CD14-positive monocyte (primary cell): ENCODE data around the gene ANTXR1. TPM values are rescaled to one million over a fixed set of nuclear protein-coding genes. Genes with fewer than 3 reads are reported as not detected.
A peak's percentile ranks its signal among the peaks of the same experiment; 100 is the strongest.

ENCODE experiments used
- DNase-seq, 3 donors: peaks; one replicate each; pipeline ENCODE4 v3.0.0-alpha.2; 2011 to 2022
- H2AFZ ChIP-seq: 2 replicates; pipeline ENCODE4 v1.6.0; 2012; ENCODE audit warnings: mild to moderate bottlenecking, low read depth, low read length, inconsistent platforms; ENCODE audit not compliant: insufficient read depth, poor library complexity, severe bottlenecking
- H3K27ac ChIP-seq, 2 donors: 1 replicate in 1 of 2; 2 replicates in 1 of 2; pipeline ENCODE4 v1.5.1; 2012 to 2013; ENCODE audit warnings: low read length in 2 of 2, control low read depth in 1 of 2, inconsistent platforms in 1 of 2, low read depth in 1 of 2, mild to moderate bottlenecking in 1 of 2
- H3K27me3 ChIP-seq, 2 donors: one replicate each; pipeline versions ENCODE4 v1.6.0 to v1.6.1; 2011 to 2013; ENCODE audit warnings: low read length in 2 of 2; ENCODE audit not compliant: control insufficient read depth in 2 of 2, insufficient read depth in 2 of 2
- H3K36me3 ChIP-seq, 2 donors: replicated peaks in 1 of 2; 1 replicate in 1 of 2; 2 replicates in 1 of 2; pipeline versions ENCODE4 v1.5.1 to v1.6.1; 2012 to 2013; ENCODE audit warnings: low read length in 2 of 2, control low read depth in 1 of 2, inconsistent platforms in 1 of 2, mild to moderate bottlenecking in 1 of 2; ENCODE audit not compliant: insufficient read depth in 2 of 2, control insufficient read depth in 1 of 2
- H3K4me1 ChIP-seq, 2 donors: 1 replicate in 1 of 2; 2 replicates in 1 of 2; pipeline versions ENCODE4 v1.5.1 to v1.6.1; 2012 to 2013; ENCODE audit warnings: low read length in 2 of 2, control low read depth in 1 of 2, inconsistent platforms in 1 of 2, mild to moderate bottlenecking in 1 of 2, moderate library complexity in 1 of 2; ENCODE audit not compliant: insufficient read depth in 2 of 2, control insufficient read depth in 1 of 2
- H3K4me2 ChIP-seq: replicated peaks from 2 replicates; pipeline ENCODE3; 2012; ENCODE audit warnings: low read length, moderate library complexity, mild to moderate bottlenecking; ENCODE audit not compliant: poor library complexity, severe bottlenecking; ENCODE audit errors: extremely low read depth
- H3K4me3 ChIP-seq, 3 experiments: fragments of 200-600 bp in 1 of 3; sonication (generic) in 1 of 3; replicated peaks in 1 of 3; 1 replicate in 2 of 3; 2 replicates in 1 of 3; pipeline ENCODE4 v1.5.1; 2011 to 2013; ENCODE audit warnings: low read length in 3 of 3, mild to moderate bottlenecking in 3 of 3, control low read depth in 2 of 3, low read depth in 2 of 3, inconsistent platforms in 1 of 3, moderate library complexity in 1 of 3
- H3K79me2 ChIP-seq: 2 replicates; pipeline ENCODE4 v1.6.0; 2012; ENCODE audit warnings: mild to moderate bottlenecking, control low read depth, inconsistent platforms, low read length, moderate library complexity; ENCODE audit not compliant: insufficient read depth
- H3K9ac ChIP-seq: 2 replicates; pipeline ENCODE4 v1.6.0; 2017; ENCODE audit warnings: low read length, mild to moderate bottlenecking; ENCODE audit not compliant: insufficient read depth, poor library complexity, severe bottlenecking
- H3K9me3 ChIP-seq, 2 donors: replicated peaks in 1 of 2; 1 replicate in 1 of 2; 2 replicates in 1 of 2; pipeline versions ENCODE4 v1.5.1 to v1.6.1; 2012 to 2013; ENCODE audit warnings: low read length in 2 of 2, control low read depth in 1 of 2; ENCODE audit not compliant: control insufficient read depth in 1 of 2, insufficient read depth in 1 of 2
- H4K20me1 ChIP-seq: 2 replicates; pipeline ENCODE4 v1.6.0; 2012; ENCODE audit warnings: mild to moderate bottlenecking, low read length, control low read depth, moderate library complexity; ENCODE audit not compliant: insufficient read depth
- H3K27ac Mint-ChIP-seq, 7 donors: one replicate each; pipeline ENCODE4 v1.8.0; 2020; ENCODE audit warnings: mild to moderate bottlenecking in 7 of 7, mixed read lengths in 7 of 7, moderate library complexity in 6 of 7, inconsistent platforms in 2 of 7
- H3K27me3 Mint-ChIP-seq, 3 donors: one replicate each; pipeline ENCODE4 v1.8.0; 2021 to 2022; ENCODE audit warnings: low read depth in 3 of 3, mild to moderate bottlenecking in 3 of 3, mixed read lengths in 3 of 3, moderate library complexity in 3 of 3, inconsistent platforms in 1 of 3
- H3K36me3 Mint-ChIP-seq, 2 donors: one replicate each; pipeline ENCODE4 v1.8.0; 2020; ENCODE audit warnings: mixed read lengths in 2 of 2, inconsistent platforms in 1 of 2, mild to moderate bottlenecking in 1 of 2
- H3K4me1 Mint-ChIP-seq: one replicate; pipeline ENCODE4 v1.8.0; 2020; ENCODE audit warnings: mild to moderate bottlenecking, mixed read lengths
- H3K4me3 Mint-ChIP-seq, 2 donors: one replicate each; pipeline ENCODE4 v1.8.0; 2020; ENCODE audit warnings: mild to moderate bottlenecking in 2 of 2, mixed read lengths in 2 of 2, moderate library complexity in 1 of 2
- H3K9me3 Mint-ChIP-seq, 7 donors: one replicate each; pipeline ENCODE4 v1.8.0; 2020 to 2022; ENCODE audit warnings: mixed read lengths in 7 of 7, mild to moderate bottlenecking in 6 of 7, moderate library complexity in 6 of 7, inconsistent platforms in 2 of 7
- WGBS: methylation state at CpG from one replicate; pipeline ENCODE4 v1.1.5; 2013; ENCODE audit warnings: missing lambda C conversion rate; ENCODE audit not compliant: insufficient coverage; 5-methylcytosine and 5-hydroxymethylcytosine counted together
- intact Hi-C, 2 donors: fragments of 100-400 bp; cut with micrococcal nuclease; formaldehyde crosslinking; loops; one replicate each; pipeline versions ENCODE4 v1.15.0 to v1.15.1; 2023
- polyA plus RNA-seq, 3 donors: library from polyadenylated mRNA; depleted of rRNA in 1 of 3; unstranded in 2 of 3; stranded (reverse) in 1 of 3; fragments of 300-500 nt in 2 of 3; fragments of >200 nt in 1 of 3; fragmentation: Illumina TruSeq in 2 of 3; gene quantifications; 1 replicate in 2 of 3; 2 replicates in 1 of 3; pipeline ENCODE4 v1.2.3, GENCODE V29; 2012 to 2021
- TF ChIP-seq, protein P1 (sequence below): fragments of 200-600 bp; IDR thresholded peaks from one replicate; pipeline ENCODE4 v1.8.0; 2022; ENCODE audit warnings: antibody characterized with exemption, mild to moderate bottlenecking

Gene ANTXR1
- polyA plus RNA-seq, 3 donors = not detected

DNA sequence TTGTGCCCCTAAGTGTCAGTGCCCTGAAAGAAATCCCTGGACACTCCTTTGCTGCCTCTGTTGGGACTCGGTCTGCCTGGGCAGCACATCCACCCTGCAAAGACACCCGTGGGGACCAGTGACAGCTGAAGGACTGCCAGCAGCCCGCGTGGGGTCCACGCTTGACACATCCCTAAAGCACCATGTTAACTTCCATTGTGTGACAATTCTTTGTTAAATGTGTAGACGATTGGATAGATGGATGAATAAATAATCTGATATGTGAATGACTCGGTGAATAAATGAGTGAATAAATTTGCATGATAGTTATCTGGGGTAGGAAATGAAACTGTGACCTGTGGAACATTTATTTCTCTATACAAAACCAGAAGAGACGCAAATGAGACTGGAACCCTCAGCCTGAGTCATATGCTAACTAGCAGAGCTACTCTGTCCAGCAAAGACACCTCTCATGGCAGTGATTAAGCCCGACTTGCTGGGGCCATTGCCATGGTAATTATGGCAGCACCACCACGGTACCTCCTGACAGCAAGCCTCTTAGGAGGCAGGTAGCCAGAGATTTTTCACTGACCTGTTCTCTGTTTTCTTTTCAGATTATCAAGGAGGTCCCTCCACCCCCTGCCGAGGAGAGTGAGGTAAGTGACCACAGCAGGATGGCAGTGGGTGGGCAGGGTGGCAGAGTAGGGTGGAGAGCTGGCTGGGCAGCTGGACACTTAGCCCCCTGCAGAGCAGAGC, 156.8 kb downstream of the ANTXR1 start:
- Histone ChIP-seq H3K4me3 (no peak overlapping the region), H3K36me3 (no peaks in the 10 kb centered on the region), H3K9ac (no peak overlapping the region), H4K20me1 (no peaks in the 10 kb centered on the region), H3K4me1 (peaks cover 14 to 25% of the 10 kb centered on the region in 2 donors), H3K27me3 (no peaks in the 10 kb centered on the region), H3K9me3 (no peaks in the 10 kb centered on the region), H3K4me2 (no peak overlapping the region), H2AFZ (no peak overlapping the region), H3K27ac (no peak overlapping the region), H3K79me2 (no peaks in the 10 kb centered on the region)
- no peak overlapping the region for H3K4me3 Mint-ChIP-seq
- H3K27me3 Mint-ChIP-seq = peaks cover 2 to 7% (median 4%) of the 10 kb centered on the region in 3 donors
- 69% methylated on average over 5 of the region's 11 CpGs for WGBS
- peaks cover 28% of the 10 kb centered on the region for H3K4me1 Mint-ChIP-seq
- DNase-seq = peak in 1 of 3 donors; percentile 26
- no peak overlapping the region for H3K27ac Mint-ChIP-seq
- peaks cover 0 to 2% (median 0%) of the 10 kb centered on the region in 7 donors for H3K9me3 Mint-ChIP-seq
- intact Hi-C loops = no loop called here
- peaks cover 0 to 2% of the 10 kb centered on the region in 2 donors for H3K36me3 Mint-ChIP-seq
- TF ChIP-seq, protein P1, sequence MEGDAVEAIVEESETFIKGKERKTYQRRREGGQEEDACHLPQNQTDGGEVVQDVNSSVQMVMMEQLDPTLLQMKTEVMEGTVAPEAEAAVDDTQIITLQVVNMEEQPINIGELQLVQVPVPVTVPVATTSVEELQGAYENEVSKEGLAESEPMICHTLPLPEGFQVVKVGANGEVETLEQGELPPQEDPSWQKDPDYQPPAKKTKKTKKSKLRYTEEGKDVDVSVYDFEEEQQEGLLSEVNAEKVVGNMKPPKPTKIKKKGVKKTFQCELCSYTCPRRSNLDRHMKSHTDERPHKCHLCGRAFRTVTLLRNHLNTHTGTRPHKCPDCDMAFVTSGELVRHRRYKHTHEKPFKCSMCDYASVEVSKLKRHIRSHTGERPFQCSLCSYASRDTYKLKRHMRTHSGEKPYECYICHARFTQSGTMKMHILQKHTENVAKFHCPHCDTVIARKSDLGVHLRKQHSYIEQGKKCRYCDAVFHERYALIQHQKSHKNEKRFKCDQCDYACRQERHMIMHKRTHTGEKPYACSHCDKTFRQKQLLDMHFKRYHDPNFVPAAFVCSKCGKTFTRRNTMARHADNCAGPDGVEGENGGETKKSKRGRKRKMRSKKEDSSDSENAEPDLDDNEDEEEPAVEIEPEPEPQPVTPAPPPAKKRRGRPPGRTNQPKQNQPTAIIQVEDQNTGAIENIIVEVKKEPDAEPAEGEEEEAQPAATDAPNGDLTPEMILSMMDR = no peak

DNA sequence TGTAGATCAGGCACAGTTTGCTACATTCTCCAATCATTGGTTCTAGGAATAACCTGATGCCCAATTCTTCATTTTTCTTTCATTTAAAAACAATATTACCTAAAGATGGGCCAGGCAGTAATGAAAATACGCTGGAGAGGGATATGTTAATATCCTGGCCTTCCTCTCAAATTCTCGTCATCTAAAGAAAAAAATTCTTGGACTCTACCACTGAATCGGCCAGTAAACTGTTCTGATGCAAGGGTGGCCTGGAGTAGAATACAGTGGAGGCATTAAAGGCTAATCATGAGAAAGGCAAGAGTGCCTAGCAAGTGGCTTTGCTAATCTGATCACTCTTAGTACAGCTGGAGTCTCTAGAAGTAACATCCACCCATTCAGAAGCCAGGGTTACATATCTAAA, 157.7 kb downstream of the ANTXR1 start:
- H3K4me3 ChIP-seq = no peak overlapping the region
- H3K9me3 Mint-ChIP-seq = peaks cover 0 to 2% (median 0%) of the 10 kb centered on the region in 7 donors
- H3K27me3 ChIP-seq = no peaks in the 10 kb centered on the region
- no peak for DNase-seq
- no CpG with 5 or more reads among the region's 3 CpGs for WGBS
- H4K20me1 ChIP-seq = no peaks in the 10 kb centered on the region
- no peak overlapping the region for H3K27ac Mint-ChIP-seq
- H3K4me1 ChIP-seq = peaks cover 5 to 17% of the 10 kb centered on the region in 2 donors
- H3K36me3 ChIP-seq = no peaks in the 10 kb centered on the region
- no peak overlapping the region for H3K4me2 ChIP-seq
- H3K27ac ChIP-seq = no peak overlapping the region
- no peaks in the 10 kb centered on the region for H3K36me3 Mint-ChIP-seq
- no peak overlapping the region for H3K9ac ChIP-seq
- peaks cover 20% of the 10 kb centered on the region for H3K4me1 Mint-ChIP-seq
- no peaks in the 10 kb centered on the region for H3K9me3 ChIP-seq
- peaks cover 2 to 7% (median 4%) of the 10 kb centered on the region in 3 donors for H3K27me3 Mint-ChIP-seq
- TF ChIP-seq, protein P1 = no peak
- H3K79me2 ChIP-seq = no peaks in the 10 kb centered on the region
- intact Hi-C loops = no loop called here
- H2AFZ ChIP-seq = no peak overlapping the region
- no peak overlapping the region for H3K4me3 Mint-ChIP-seq
